Nucleus accumbens (tissue), 56 donors: ENCODE measurements around the gene POLR2C.
A peak's percentile ranks its signal among the peaks of the same experiment; 100 is the strongest.
"Not testable (repeated sequence)": the region's sequence is repeated elsewhere in the genome, so short reads cannot be mapped to it uniquely, and the experiment has no call there.

Experiments used
- DNase-seq, 56 donors: peaks; one replicate each; lab custom pipeline; 2025; lab: John Stamatoyannopoulos, UW

The POLR2C gene

DNA sequence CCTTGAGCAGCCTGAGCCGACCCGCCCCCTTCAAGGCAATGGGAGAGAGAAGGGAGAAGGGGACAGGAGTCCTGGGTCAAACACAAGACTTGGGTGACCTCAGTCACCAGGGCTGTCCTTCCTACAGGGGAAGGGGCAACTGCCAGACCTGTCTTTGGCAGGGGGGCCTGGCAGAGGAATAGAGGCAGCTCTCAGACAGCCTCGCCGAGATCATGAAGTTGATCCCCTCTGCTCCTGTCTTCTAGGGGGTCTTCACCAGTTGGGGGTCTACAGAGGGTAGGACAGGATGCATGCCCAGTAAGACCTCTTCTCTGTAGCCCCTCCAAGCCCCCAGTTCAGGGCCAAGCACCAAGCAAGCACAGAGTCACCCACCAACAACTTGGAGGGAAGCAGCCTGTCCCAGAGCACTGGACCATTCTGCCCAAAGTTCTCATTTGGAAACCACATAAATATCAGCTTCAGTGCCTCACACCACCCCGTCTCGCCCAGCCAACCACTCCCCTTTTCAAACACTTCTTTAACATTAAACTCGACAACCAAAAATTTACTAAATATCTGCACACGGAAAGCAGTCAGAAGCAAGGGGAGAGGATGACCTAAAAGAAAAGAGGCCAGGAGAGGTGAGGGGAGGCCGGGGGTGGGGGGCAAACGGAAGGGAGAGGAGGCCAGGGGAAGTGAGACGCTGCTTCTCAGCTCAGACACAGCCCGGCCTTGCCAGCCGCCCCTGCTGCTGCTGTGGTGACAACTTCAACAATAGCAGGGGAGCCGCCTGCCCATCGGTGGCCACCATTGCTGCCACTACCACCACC, 16.1 kb downstream of the POLR2C start:
- DNase-seq = peak in 1 of 56 donors; percentile 14

DNA sequence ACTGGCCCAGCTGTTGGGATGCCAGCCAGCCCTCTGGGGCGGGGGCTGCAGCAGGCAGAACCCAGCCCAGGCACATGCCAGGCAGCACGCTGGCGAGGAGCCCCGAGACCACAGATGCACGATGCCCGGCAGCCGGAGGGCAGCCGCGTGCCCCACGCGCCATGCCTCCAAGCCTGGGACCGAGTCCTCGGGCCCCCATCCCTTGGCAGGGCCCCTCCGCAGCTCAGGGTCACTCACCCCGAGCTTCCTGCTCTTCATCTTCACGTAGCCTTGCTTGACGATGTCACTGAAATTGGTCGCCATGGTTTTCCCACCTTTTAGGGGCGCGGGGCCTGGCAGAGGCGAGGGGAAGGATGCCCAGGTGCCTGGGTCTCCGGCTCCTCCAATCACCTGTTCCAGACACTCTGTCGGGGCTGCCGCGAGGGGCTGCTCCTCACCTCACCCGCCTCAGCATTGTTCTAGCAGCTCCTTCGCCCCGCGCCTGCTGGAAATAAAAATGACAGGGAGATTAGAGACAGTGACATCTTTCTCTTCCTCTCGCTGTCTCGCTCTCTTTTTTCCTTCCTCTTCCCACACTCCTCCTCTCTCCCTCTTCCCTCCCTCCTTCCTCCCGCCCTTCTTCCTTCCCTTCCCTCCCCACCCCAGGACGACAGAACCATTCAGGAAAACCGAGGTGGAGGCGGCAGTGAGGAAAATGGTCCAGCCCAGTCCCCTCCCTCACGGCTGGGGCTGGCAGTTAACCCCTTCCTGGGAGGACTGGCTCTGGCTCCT, 16.9 kb downstream of the POLR2C start:
- peak in 40 of 56 donors; percentile 12 to 79 (median 36) for DNase-seq

DNA sequence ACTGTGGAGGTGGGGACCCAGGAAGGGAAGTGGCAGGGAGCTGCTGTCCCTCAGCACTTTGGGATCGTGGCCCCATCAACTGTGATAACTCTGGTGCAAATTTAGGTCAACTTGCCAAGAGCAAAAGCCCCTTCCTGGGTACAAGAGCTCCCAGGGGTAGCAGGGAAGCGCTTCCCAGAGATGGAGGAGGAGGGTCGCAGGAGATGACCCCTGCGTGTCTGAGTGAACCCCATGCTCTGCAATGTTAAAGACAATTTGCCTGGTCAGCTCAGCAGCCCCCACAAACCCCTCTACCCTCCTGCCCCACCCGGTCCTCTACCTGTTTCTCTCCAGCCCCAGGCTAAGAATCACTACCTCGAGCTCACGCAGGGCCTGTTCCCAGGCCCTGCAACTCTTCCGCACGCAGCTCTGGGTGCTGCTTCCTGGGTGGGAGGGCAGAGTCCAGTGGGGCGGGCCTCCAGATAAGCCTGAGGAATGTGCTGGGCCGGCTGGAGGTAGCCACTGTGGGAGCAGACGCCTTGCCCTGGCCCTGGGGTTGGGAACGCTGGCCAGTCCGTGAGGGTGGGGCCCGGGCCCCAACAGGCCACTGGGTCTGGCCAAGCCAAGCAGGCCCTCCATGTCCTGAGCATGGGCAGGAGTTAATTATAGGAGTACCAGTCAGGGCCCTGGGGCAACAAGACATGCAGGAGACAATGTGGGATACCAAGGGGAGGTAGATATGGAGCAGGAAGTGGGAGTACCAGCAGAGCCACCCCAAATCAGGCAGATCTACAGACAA, 17.7 kb downstream of the POLR2C start:
- DNase-seq = no peak

DNA sequence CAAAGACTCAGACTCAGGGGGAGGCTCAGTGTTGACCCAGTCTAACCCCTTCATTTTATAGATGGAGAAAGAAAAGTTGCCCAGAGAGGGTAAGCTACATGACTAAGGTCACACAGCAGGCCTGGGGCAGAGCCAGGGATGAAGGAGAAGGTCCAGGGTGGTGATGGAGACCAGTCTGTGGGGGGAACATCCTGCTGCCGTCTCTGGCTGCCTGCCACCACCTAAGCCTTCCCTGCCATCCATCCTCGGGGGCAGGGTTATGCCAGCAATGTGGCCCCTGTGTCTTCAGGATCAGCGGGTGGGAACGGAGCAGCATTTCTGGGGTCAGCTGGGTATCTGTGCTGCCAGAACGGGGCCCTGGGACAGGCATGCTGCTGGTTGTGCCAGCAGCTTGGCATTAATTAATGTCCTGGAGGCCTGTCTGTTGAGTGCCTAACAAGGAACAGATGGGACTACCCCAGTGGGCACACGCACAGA, 18.3 kb downstream of the POLR2C start:
- DNase-seq = no peak

DNA sequence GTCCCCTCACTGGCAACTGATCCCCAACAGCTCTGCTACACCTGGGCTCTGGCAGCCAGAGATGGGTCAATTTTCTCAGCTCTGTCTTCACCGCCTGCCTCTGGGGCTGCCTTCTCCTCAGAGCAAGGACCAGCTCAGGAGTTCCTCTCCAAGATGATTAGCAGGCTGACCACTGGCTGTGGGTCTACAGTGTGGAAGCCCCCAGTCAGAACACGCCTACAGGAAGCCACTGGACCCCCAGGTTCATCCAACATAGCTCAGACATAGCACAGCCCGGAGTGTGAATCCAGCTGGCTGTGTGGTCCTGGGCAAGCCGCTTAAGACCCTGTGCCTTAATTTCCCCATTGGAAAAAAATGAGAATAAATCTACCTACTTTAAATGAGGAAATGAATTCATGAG, 18.9 kb downstream of the POLR2C start:
- DNase-seq = no peak

DNA sequence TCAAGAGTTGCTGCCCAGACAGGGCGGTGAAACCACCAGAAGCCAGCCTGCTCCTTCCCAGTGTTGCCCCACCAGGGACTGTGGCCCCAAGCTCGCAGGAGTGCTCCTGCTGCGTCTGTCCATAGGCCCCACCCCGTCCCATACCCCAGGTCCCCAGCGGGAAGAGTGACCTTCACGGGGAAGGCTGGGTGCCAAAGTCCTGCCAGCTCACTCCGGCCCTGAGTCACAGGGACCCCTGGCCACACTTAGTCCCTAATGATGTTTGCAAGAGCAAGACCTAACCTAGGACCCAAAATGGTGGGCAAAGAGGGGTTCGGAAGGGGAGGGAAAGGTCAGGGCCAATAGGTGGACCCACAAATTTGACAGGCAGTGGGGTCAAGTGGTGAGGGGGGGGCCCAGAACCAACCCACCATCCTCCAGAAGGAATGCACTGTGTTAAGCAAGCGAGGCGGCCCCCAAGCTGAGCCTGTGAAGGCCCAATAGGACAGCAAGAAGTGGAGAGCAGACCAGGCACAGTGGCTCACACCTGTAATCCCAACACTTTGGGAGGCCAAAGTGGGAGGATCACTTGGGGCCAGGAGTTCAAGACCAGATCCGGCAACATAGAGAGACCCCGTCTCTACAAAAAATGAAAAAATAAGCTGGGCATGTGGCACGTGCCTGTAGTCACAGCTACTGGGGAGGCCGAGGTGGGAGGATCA, 20.5 kb downstream of the POLR2C start:
- DNase-seq = no peak

DNA sequence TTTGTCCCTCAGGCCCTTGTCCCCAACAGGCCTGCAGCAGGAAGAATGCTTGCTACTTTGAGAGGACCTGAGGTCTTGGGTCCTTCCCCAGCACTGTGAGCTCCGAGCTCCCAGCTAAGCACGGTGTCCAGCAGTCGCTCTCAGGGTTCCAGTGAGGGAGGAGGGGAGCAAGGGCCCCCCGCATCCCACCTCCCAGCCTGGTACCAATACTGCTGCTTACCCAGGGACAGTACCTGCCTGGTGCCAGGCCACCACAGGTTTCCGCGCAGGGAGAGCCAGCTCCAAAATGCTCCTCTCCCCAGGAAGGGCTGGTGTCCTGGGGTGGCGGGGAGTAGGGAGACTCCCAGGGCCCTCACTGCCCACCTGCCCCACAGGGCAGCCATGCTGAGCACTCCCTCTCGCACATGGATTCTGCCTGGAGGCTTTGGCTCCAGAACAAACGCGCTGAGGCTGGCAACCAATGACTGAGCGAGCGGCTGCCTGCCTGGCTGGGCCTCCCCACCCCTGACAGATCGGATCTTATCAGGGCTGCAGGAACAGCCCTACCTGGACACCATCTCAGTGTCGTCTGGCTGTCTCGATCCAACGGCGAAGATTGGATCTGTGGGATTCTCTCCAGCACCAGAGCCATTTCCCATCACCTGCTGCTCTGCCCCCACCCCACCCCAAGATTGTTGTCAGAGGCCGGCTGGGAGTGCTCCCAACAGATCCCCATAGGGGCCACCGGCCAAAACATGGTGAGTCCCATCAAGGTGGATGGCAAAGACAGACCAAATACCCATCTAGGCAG, 21.4 kb downstream of the POLR2C start:
- DNase-seq = no peak

DNA sequence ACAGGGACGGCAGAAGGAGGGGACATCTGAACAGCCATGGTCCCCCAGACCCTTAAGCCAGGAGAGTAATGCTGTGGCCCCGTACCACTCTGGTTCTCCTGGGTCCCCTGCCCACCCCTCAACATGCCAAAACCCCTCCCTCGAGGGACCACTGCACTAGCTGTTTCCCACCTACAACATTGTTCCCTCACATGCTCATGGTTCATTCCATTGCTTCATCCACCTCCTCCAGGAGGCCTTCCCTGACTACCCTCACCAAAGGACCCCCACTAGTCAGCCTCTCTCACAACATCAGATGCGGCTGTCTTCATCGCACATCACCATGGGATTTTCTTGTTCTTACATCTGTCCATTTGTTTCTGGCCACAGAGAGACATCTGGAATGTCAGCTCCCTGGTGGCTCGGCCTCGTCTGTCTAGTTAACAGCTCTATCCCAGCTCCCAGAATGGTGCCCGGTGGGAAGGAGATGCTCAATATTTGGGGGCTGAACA, 22.1 kb downstream of the POLR2C start:
- no peak for DNase-seq

DNA sequence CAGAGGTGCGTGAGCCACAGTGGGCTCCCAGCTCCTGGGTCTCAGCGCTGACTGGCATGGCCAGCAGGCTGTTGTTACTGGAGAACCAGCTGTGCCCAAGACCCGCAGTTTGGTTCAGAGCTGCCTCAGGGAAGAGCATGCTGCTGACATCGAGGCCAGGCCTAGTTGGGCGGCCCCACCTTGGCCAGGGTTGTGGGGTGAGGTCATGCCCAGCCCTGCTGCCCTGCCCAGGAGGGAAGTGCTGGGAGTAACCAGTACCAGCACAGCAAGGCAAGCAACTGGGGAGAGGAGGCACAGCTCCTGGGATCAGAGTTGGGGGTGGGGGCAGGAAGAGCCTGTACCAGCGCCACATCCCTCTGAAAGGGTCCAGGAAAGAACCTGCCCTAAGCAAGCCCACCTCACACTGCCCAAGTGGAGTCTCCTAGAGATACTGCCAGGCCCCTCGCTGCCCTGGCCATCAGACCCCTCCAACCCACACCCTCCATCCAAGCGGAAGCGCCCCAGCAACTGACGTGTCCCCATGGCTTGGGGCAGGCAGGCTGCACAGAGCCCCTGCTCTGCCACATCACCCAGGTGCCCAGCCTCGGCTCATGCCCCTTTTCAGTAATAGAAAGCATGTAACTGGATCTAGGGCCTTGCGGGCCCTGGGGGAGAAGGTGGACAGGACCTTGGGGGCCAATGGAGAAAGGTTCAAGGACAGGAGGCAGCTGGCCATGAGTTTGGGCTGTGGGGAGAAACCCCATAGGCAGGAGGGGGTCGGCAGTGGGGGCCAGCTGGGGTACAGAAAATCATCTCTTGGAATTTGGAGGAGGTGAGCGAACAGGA, 22.8 kb downstream of the POLR2C start:
- DNase-seq = no peak

DNA sequence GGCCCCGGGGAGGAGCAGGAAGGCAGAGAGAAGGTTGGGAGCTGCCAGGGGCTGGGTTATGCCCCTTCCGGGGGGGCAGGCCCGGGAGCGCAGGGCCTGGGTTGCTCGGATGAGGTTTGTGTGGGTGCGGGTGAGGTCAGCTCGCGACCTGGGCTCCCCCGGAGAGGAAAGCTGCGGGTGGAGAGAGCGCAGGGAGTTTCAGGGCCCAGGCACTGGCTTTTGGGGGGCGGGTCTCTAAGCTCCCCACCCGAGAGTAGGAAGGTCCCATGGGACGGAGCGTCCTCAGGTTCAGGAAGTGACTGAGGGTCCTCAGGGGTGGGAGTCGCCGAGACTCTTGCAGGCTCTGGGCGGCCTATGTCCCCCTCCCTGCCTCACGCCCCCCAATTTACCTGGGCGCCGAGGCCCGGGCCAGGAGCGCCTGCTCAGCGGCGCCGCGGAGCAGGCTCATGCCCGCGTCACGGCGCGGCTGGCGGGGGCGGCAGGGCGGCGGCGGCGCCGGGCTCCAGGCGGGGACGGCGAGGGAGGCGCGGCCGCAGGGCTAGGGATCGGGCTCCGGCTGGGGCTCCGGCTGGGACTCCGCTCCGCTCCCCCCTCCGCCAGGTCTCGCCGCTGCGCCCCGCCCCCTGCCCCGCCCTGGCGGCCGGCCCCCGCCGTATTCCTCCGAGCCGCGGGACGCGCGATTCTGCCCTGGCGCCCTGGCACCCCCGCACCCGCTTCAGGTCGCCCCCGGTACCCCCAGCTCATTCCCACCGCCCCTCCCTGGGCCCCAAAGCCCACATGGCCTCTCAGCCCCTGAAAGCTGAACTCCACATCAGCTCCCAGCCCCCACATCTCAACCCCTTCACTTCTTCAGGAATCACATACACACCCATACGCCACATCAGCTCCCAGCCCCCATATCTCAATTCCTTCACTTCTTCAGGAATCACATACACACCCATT, 23.7 kb downstream of the POLR2C start, which contains the start of gene DOK4:
Gene DOK4 (minus strand): TSS at position 578 of the 942 bp plus-strand sequence. CDS start 6,986 bp downstream, outside the sequence.
- DNase-seq = peak in 49 of 56 donors; percentile 12 to 85 (median 51)

DNA sequence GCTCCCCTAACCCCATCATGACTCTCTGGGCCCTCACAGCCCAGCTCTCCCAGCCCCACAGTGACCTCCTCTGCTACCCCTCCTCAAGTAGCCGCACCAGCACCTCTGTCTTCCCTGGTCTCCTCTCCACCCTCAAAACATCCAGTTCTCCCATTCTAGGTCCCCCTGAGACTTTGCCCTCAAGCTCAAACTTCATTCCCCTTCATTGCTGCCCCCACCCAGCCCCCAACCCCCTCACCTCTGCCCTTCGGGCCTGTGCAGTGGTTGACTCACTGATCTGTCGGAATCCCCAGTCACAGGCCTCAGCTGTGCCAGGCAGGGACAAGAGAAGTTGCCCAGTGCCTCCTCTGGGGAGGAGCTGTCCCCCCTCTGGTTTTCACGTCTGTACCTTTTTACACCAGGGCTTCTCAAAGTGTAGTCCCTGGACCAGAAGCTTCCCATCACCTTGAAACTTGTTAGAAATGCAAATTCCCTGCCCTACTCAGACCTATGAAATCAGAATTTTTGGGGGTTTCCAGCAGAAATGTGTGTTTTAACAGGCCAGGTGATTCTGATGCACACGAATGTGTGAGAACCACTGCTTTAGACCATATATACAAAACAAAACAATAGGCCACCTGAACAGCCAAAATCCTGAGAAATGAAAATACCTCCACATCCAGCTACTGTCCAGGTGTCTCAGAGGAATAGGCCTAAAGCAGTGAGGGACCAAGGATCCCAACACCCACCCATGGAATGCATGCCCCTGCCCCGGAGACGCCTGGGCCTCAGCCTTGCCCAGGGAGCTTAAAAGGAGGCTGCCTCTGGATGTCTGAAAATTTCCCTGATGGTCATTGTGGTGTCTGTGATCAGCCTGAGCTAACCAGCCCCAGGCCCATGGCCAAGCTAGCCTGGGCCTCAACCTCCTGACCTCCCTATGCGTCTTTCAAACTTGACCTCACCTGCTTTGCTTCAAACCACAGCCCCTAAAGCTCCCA, 24.7 kb downstream of the POLR2C start:
- DNase-seq = no peak

DNA sequence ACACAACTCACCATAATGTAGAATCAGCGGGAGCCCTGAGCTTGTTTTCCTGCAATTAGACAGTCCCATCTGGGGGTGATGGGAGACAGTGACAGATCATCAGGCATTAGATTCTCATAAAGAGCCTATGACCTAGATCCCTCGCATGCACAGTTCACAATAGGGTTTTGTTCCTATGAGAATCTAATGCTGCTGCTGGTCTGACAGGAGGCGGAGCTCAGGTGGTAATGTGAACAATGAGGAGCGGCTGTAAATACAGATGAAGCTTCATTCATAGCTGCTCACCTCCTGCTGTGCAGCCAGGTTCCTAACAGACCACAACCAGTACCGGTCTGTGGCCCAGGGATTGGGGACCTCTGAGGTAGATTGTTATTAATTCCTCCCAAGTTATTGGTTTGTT, 26.8 kb downstream of the POLR2C start:
- DNase-seq = no peak

DNA sequence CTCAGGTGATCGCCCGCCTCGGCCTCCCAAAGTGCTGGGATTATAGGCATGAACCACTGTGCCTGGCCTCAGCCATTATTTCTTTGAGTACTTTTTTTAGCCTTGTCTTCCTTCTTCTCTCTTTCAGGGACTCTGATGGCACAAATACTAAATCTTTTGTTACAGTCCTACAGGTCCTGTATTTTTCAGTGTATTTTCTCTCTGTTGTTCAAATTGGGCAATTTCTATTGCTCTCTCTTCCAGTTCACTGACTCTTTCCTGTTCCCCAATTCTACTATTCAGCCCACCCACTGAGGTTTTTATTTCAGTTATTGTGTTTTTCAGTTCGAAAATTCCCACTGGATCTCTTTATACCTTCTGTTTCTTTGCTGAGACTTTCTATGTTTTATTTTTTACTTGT, 31.3 kb downstream of the POLR2C start:
- DNase-seq = no peak

DNA sequence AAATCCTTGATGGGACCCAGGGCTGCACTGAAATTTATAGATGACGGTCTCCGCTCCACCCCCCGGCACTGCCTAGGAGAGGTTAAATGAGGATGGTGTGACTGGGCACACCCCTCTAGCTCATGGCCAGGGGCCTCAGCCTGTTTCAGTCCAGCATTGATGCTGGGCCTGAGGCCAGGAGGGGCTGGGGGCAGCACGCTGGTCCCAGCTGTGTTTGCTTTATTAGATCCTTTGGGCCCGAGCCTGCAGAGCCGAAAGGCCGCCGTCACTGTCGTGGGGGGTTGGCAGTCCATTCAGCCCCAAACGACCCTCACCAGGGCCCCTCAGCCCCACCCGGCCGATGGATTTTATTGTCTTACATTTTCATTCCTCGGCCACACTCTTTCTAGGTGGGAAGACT, 34.6 kb downstream of the POLR2C start:
- no peak for DNase-seq

DNA sequence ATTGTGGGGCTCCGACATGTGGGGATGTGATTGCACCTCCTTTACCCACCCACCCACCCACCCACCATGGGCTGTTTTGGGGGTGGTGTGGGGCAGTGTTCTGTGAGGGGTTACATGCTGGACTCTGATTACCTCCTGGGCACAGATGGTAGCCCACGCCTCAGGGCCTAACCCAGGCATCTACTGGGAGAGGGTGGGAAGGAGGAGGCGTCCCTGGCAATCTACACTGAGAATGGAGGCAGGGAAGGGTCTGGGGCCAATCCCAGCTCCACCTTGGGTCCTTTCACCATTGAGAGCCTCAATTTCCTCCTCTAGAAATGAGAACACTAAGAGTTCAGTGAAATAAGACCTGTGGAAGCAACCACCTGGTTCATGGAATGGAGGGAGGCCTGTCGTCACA, 35.6 kb downstream of the POLR2C start:
- no peak for DNase-seq

DNA sequence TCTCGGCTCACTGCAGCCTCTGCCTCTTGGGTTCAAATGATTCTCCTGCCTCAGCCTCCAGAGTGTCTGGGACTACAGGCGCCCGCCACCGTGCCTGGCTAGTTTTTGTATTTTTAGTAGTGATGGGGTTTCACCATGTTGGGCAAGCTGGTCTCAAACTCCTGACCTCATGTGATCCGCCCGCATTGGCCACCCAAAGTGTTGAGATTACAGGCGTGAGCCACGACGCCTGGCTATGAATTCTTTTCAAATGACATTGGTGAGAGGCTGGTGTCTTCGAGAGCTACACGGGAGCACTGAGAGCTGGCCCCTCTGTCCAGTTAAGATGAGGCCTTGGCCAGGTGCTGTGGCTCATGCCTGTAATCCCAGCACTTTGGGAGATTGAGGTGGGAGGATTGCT, 37.5 kb downstream of the POLR2C start:
- not testable (repeated sequence) for DNase-seq
